SW 1271 (cell line): Measurements from ENCODE around the gene CD248.
A peak's percentile ranks its signal among the peaks of the same experiment; 100 is the strongest.
"Not testable (repeated sequence)": the region's sequence is repeated elsewhere in the genome, so short reads cannot be mapped to it uniquely, and the experiment has no call there.

Experiments used
- DNase-seq, 2 experiments: peaks; one replicate each; lab custom pipeline; 2025; lab: John Stamatoyannopoulos, UW

The CD248 gene

GRCh38 chr11:66276619-66277018 lies 40.2 kb downstream of the CD248 start:
- DNase-seq: not testable (repeated sequence)

GRCh38 chr11:66275984-66276612 lies 40.7 kb downstream of the CD248 start:
- no peak for DNase-seq

GRCh38 chr11:66275396-66275795 lies 41.4 kb downstream of the CD248 start:
- DNase-seq: no peak

GRCh38 chr11:66274219-66274618 lies 42.6 kb downstream of the CD248 start:
- no peak for DNase-seq

- no peak for DNase-seq
Observed at GRCh38 chr11:66272596-66272995, 44.2 kb downstream of the CD248 start.

GRCh38 chr11:66271816-66272215 lies 45.0 kb downstream of the CD248 start:
- DNase-seq: no peak

- peak in 1 of 2 experiments; percentile 49 for DNase-seq
Observed at GRCh38 chr11:66268952-66269905, 47.6 kb downstream of the CD248 start.

GRCh38 chr11:66268244-66268951 lies 48.4 kb downstream of the CD248 start, which contains the start of gene RAB1B:
TSS of gene RAB1B (plus strand) at chr11:66268639. CDS start at chr11:66268680, 41 bp downstream.
- DNase-seq: peak; percentile 96 to 97

GRCh38 chr11:66267379-66268243 lies 49.2 kb downstream of the CD248 start:
- peak; percentile 31 to 77 for DNase-seq

- DNase-seq: no peak
Observed at GRCh38 chr11:66267039-66267378, 49.8 kb downstream of the CD248 start.

- no peak for DNase-seq
Observed at GRCh38 chr11:66266378-66267038, 50.3 kb downstream of the CD248 start.

GRCh38 chr11:66265531-66266377 lies 51.1 kb downstream of the CD248 start:
- no peak for DNase-seq

- DNase-seq: no peak
Observed at GRCh38 chr11:66264914-66265313, 51.9 kb downstream of the CD248 start.
